Type B pancreatic cell (in vitro differentiated cells): ENCODE data around the gene LYSMD2. TPM values are rescaled to one million over a fixed set of nuclear protein-coding genes. Genes with fewer than 3 reads are reported as not detected.

Source experiments
- DNase-seq: peaks from one replicate; pipeline ENCODE4 v3.0.0; 2021; ENCODE audit warnings: mixed read lengths; ENCODE audit not compliant: unreplicated experiment; ENCODE audit errors: extremely low spot score
- H3K27ac Mint-ChIP-seq: 2 replicates; pipeline ENCODE4 v1.8.0; 2021; ENCODE audit warnings: mild to moderate bottlenecking, mixed read lengths
- H3K27me3 Mint-ChIP-seq: 2 replicates; pipeline ENCODE4 v1.8.0; 2021; ENCODE audit warnings: mixed read lengths
- H3K36me3 Mint-ChIP-seq: 2 replicates; pipeline ENCODE4 v1.8.0; 2021; ENCODE audit warnings: mixed read lengths
- H3K4me1 Mint-ChIP-seq: one replicate; pipeline ENCODE4 v1.8.0; 2021; ENCODE audit warnings: mixed read lengths; ENCODE audit not compliant: unreplicated experiment
- H3K4me3 Mint-ChIP-seq: 2 replicates; pipeline ENCODE4 v1.8.0; 2021; ENCODE audit warnings: mild to moderate bottlenecking, mixed read lengths
- H3K9me3 Mint-ChIP-seq: 2 replicates; pipeline ENCODE4 v1.8.0; 2021; ENCODE audit warnings: mixed read lengths
- CTCF ChIP-seq: fragments of 200-600 bp; sonication (generic); conservative IDR thresholded peaks from 2 replicates; pipeline ENCODE4 v1.5.0; 2021; ENCODE audit warnings: antibody characterized with exemption, mild to moderate bottlenecking
- total RNA-seq: library from RNA; stranded (reverse); gene quantifications from 2 replicates; pipeline ENCODE4 v1.2.1, GENCODE V29; 2021; ENCODE audit warnings: low replicate concordance

The LYSMD2 gene
- total RNA-seq, 1 donor from 2014 or later = 3.9 TPM

- H3K36me3 Mint-ChIP-seq = no peaks in the 10 kb centered on the region
- H3K4me1 Mint-ChIP-seq = no peaks in the 10 kb centered on the region
- no peak for DNase-seq
- peaks cover 41% of the 10 kb centered on the region for H3K27me3 Mint-ChIP-seq
- H3K4me3 Mint-ChIP-seq = no peak overlapping the region
- no peak for TF ChIP-seq CTCF
- no peaks in the 10 kb centered on the region for H3K9me3 Mint-ChIP-seq
- no peak overlapping the region for H3K27ac Mint-ChIP-seq
Measured at GRCh38 chr15:51677021-51677420, 60.4 kb downstream of the LYSMD2 start.

GRCh38 chr15:51675234-51675633 lies 62.2 kb downstream of the LYSMD2 start:
- Mint-ChIP-seq H3K27ac (no peak overlapping the region), H3K36me3 (no peaks in the 10 kb centered on the region), H3K4me3 (no peak overlapping the region), H3K27me3 (peaks cover 24% of the 10 kb centered on the region), H3K9me3 (no peaks in the 10 kb centered on the region), H3K4me1 (no peaks in the 10 kb centered on the region)
- DNase-seq = no peak
- no peak for TF ChIP-seq CTCF

Other genes with a start within 250 kb of the LYSMD2 start
- gene DMXL2, start 114.9 kb downstream of the LYSMD2 start, total RNA-seq = 25.6 and 34.3 TPM in 2 replicates
- gene SCG3, start 56.2 kb downstream of the LYSMD2 start, total RNA-seq = 13.0 and 18.2 TPM in 2 replicates
- 6.7 and 8.3 TPM in 2 replicates for gene TMOD2, start 13.9 kb upstream of the LYSMD2 start, total RNA-seq
- 49.0 and 83.2 TPM in 2 replicates for gene TMOD3, start 92.0 kb upstream of the LYSMD2 start, total RNA-seq
- gene LEO1, start 234.1 kb upstream of the LYSMD2 start, total RNA-seq = 25.8 and 30.0 TPM in 2 replicates